NCI-H526 treated with DMSO at 0.1 percent for 48 hours (cell line): ENCODE results near the gene CISD1.

Experiments
- DNase-seq: peaks from one replicate; lab custom pipeline; 2025; lab: John Stamatoyannopoulos, UW

Gene CISD1

GRCh38 chr10:58266003-58266825 is 2.7 kb upstream of the CISD1 start:
- DNase-seq = no peak

- peak; percentile 18 for DNase-seq
Observed at GRCh38 chr10:58266826-58267712, 1.9 kb upstream of the CISD1 start.

- DNase-seq = peak; percentile 65
Observed at GRCh38 chr10:58267713-58268453, 1.1 kb upstream of the CISD1 start, which contains the start of gene IPMK. IPMK (minus strand) TSS chr10:58267894; CDS start chr10:58267611, 283 bp downstream.

- DNase-seq = peak; percentile 83
Observed at GRCh38 chr10:58268454-58268945, 462 bp upstream of the CISD1 start.

GRCh38 chr10:58269782-58270290 is 874 bp downstream of the CISD1 start:
- DNase-seq = no peak

GRCh38 chr10:58275261-58275660 is 6.3 kb downstream of the CISD1 start:
- no peak for DNase-seq

GRCh38 chr10:58275908-58276307 is 6.9 kb downstream of the CISD1 start:
- DNase-seq = no peak

GRCh38 chr10:58278274-58278961 is 9.5 kb downstream of the CISD1 start:
- DNase-seq = no peak

GRCh38 chr10:58278962-58279307 is 10.0 kb downstream of the CISD1 start:
- no peak for DNase-seq

- DNase-seq = no peak
Observed at GRCh38 chr10:58280477-58280876, 11.5 kb downstream of the CISD1 start.

- DNase-seq = no peak
Observed at GRCh38 chr10:58281092-58281752, 12.3 kb downstream of the CISD1 start.

- no peak for DNase-seq
Observed at GRCh38 chr10:58282615-58283014, 13.7 kb downstream of the CISD1 start.

GRCh38 chr10:58291538-58292174 is 22.7 kb downstream of the CISD1 start:
- DNase-seq = peak; percentile 44

GRCh38 chr10:58293989-58294388 is 25.0 kb downstream of the CISD1 start:
- DNase-seq = no peak

- DNase-seq = no peak
Observed at GRCh38 chr10:58299580-58299979, 30.6 kb downstream of the CISD1 start.

GRCh38 chr10:58300676-58301075 is 31.7 kb downstream of the CISD1 start:
- DNase-seq = no peak

- no peak for DNase-seq
Observed at GRCh38 chr10:58302254-58302653, 33.3 kb downstream of the CISD1 start.

- DNase-seq = no peak
Observed at GRCh38 chr10:58304099-58304633, 35.2 kb downstream of the CISD1 start.

- no peak for DNase-seq
Observed at GRCh38 chr10:58305821-58306220, 36.9 kb downstream of the CISD1 start.

GRCh38 chr10:58307676-58308075 is 38.7 kb downstream of the CISD1 start:
- no peak for DNase-seq
